Measurements from ENCODE around the gene MYL12B. TPM values are rescaled to one million over a fixed set of nuclear protein-coding genes. Genes with fewer than 3 reads are reported as not detected.

The MYL12B gene
- total RNA-seq, 1 donor from 2014 or later = 275 TPM

- DNase-seq (ENCODE audit: low spot score) (no peak), ATAC-seq (no peak)
- intact Hi-C loops (cut with DNase I) = no loop called here
These were observed 62.0 kb downstream of the MYL12B start for GRCh38 chr18:3323900-3324299.

Other genes with a start within 250 kb of the MYL12B start
- 40.3 TPM for gene LPIN2, start 249.0 kb upstream of the MYL12B start, total RNA-seq
- 19.9 TPM for gene MYOM1, start 42.2 kb upstream of the MYL12B start, total RNA-seq
- 358 TPM for gene MYL12A, start 14.3 kb upstream of the MYL12B start, total RNA-seq
- gene TGIF1, start 188.0 kb downstream of the MYL12B start, total RNA-seq = 59.3 TPM

Measured in sciatic nerve (tissue), 2 donors.